HEK293T (cell line): Measurements from ENCODE around the gene NFIX.

Experiments used
- CTCF ChIA-PET: fragments of 350-600 bp; formaldehyde crosslinking; extraction: SDS; loops from one replicate; lab custom pipeline; 2021; ENCODE audit warnings: antibody characterized with exemption, inconsistent platforms; lab: Yijun Ruan, JAX
- POLR2A ChIA-PET: fragments of 350-600 bp; formaldehyde crosslinking; extraction: SDS; loops from one replicate; lab custom pipeline; 2020; ENCODE audit warnings: antibody characterized with exemption, inconsistent platforms; lab: Yijun Ruan, JAX
- DNase-seq: peaks from one replicate; pipeline ENCODE4 v3.0.0; 2012; ENCODE audit warnings: mixed read lengths; ENCODE audit errors: extremely low spot score
- ARNT ChIP-seq: fragments of 450-650 bp; IDR thresholded peaks from 2 replicates; pipeline ENCODE4 v1.6.1; 2017; ENCODE audit warnings: mild to moderate bottlenecking
- BHLHE40 ChIP-seq: fragments of 450-650 bp; IDR thresholded peaks from 2 replicates; pipeline ENCODE4 v1.6.1; 2016; ENCODE audit warnings: mild to moderate bottlenecking, moderate library complexity, borderline replicate concordance
- CTBP1 ChIP-seq: fragments of 450-650 bp; IDR thresholded peaks from 2 replicates; pipeline ENCODE4 v1.6.1; 2016; ENCODE audit warnings: borderline replicate concordance
- ELF4 ChIP-seq: fragments of 450-650 bp; IDR thresholded peaks from 2 replicates; pipeline ENCODE4 v1.6.1; 2017; ENCODE audit warnings: antibody characterized with exemption
- FOXA1 ChIP-seq: fragments of 450-650 bp; IDR thresholded peaks from 2 replicates; pipeline ENCODE4 v1.6.1; 2016; ENCODE audit warnings: mild to moderate bottlenecking
- FOXK2 ChIP-seq: fragments of 450-650 bp; IDR thresholded peaks from 2 replicates; pipeline ENCODE4 v1.6.1; 2016; ENCODE audit warnings: mild to moderate bottlenecking
- FOXM1 ChIP-seq: fragments of 450-650 bp; IDR thresholded peaks from 2 replicates; pipeline ENCODE4 v1.6.1; 2017; ENCODE audit warnings: mild to moderate bottlenecking, borderline replicate concordance
- HDGF ChIP-seq: fragments of 450-650 bp; IDR thresholded peaks from 2 replicates; pipeline ENCODE4 v1.6.1; 2017; ENCODE audit warnings: antibody characterized with exemption, borderline replicate concordance
- L3MBTL2 ChIP-seq: fragments of 450-650 bp; conservative IDR thresholded peaks from 2 replicates; pipeline ENCODE4 v1.6.1; 2016; ENCODE audit warnings: mild to moderate bottlenecking
- LEF1 ChIP-seq: fragments of 450-650 bp; IDR thresholded peaks from 2 replicates; pipeline ENCODE4 v1.6.1; 2017; ENCODE audit warnings: mild to moderate bottlenecking, borderline replicate concordance
- NFRKB ChIP-seq: fragments of 450-650 bp; IDR thresholded peaks from 2 replicates; pipeline ENCODE4 v1.6.1; 2016; ENCODE audit warnings: mild to moderate bottlenecking, moderate library complexity
- PKNOX1 ChIP-seq: fragments of 450-650 bp; IDR thresholded peaks from 2 replicates; pipeline ENCODE4 v1.6.1; 2016
- SP1 ChIP-seq: fragments of 450-650 bp; IDR thresholded peaks from 2 replicates; pipeline ENCODE4 v1.6.1; 2017
- SUZ12 ChIP-seq: fragments of 450-650 bp; IDR thresholded peaks from 2 replicates; pipeline ENCODE4 v1.6.1; 2016; ENCODE audit warnings: mild to moderate bottlenecking
- TARDBP ChIP-seq: fragments of 450-650 bp; IDR thresholded peaks from 2 replicates; pipeline ENCODE4 v1.6.1; 2016
- ZNF384 ChIP-seq: fragments of 450-650 bp; IDR thresholded peaks from 2 replicates; pipeline ENCODE4 v1.6.1; 2016

Gene NFIX

DNA sequence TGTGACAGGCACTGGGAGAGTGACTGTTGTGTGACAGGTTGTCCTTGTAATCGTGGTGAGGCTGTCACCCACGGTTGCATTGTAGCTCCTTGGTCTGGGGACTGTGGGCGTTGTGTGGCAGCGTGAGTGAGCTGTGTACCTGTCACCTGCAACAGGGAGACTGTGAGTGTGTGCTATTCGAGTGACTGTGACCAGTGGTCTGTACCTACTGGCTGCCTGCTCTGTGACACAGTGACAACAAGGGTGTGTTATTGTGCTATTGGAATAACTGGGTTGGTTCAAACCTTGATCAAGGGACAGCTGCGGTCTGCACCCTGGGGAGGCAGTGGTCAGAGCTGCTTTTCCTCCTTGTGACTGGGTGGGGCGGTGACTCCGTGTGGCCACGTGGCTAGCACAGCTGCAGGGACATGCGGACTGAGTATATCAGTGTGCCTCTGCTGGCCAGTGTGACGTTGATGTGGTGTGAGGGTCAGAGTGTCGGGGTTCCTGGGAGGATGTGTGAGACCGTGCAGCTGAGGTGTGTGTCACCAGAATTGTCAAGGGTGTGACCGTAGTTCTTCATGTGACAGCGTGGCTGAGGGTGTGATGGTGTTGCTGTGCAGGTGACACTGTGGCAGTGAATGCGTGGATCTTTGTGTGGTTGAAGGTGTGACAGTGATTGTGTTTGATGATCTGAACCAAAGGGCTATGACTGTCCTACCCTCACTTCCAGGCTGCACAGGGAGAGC is 10.1 kb upstream of the NFIX start:
- no peak for DNase-seq
- ChIA-PET POLR2A (interaction anchor here (0.7 to 1.3 kb wide), 3 partner anchors 48 to 107 kb away, joined by 3 read pairs; no protein-coding TSS in a partner anchor), CTCF (interaction anchor here (0.6 to 1.2 kb wide), 6 partner anchors 20 to 149 kb away, joined by 3 to 8 read pairs (median 3); no protein-coding TSS in a partner anchor)
- no peak for TF ChIP-seq SUZ12
- TF ChIP-seq CTBP1 = no peak
- no peak for TF ChIP-seq ARNT
- no peak for TF ChIP-seq PKNOX1
- TF ChIP-seq LEF1 = no peak
- TF ChIP-seq BHLHE40 = no peak
- TF ChIP-seq FOXK2 = no peak
- no peak for TF ChIP-seq L3MBTL2
- no peak for TF ChIP-seq FOXA1
- TF ChIP-seq TARDBP = no peak
- no peak for TF ChIP-seq HDGF

GRCh38 chr19:12986726-12987125 is 8.5 kb upstream of the NFIX start:
- ChIA-PET POLR2A (no interaction called here), CTCF (interaction anchor here (0.5 kb wide), 1 partner anchor 67 kb away, joined by 3 read pairs; no protein-coding TSS in a partner anchor)
- DNase-seq = no peak
- no peak for TF ChIP-seq BHLHE40
- no peak for TF ChIP-seq SUZ12
- no peak for TF ChIP-seq ELF4
- TF ChIP-seq SP1 = no peak
- no peak for TF ChIP-seq L3MBTL2
- TF ChIP-seq PKNOX1 = no peak
- TF ChIP-seq ZNF384 = no peak
- TF ChIP-seq CTBP1 = no peak

DNA sequence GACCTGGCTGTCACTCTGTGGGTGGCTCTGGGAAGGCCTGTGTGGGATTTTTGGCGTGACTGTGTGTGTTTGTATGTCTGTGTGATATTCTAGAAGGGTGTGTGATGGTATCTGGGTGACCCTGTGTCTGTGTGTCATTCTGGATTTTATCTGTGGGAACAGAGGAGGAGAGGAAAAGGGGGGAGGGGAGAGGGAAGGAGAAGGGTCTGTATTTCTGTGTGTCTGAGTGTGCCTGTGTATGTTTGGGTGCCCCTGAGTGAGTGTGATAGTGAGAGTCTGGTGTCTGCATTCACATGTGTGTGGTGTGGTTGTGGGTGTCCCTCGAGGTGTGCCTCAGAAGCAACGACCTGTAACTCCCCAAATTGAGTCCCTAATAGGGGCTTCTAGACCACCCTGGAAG is 8.1 kb upstream of the NFIX start:
- CTCF ChIA-PET = no interaction called here
- no peak for TF ChIP-seq LEF1
- TF ChIP-seq TARDBP = no peak
- TF ChIP-seq HDGF = no peak
- TF ChIP-seq FOXK2 = no peak
- no peak for TF ChIP-seq PKNOX1
- TF ChIP-seq ELF4 = no peak
- TF ChIP-seq L3MBTL2 = no peak
- TF ChIP-seq BHLHE40 = no peak
- no peak for TF ChIP-seq NFRKB
- TF ChIP-seq SUZ12 = no peak
- no peak for TF ChIP-seq FOXA1
- no peak for TF ChIP-seq ARNT
- TF ChIP-seq SP1 = no peak
- no peak for TF ChIP-seq CTBP1
- no peak for TF ChIP-seq FOXM1
- no peak for TF ChIP-seq ZNF384
- POLR2A ChIA-PET = no interaction called here
- no peak for DNase-seq

DNA sequence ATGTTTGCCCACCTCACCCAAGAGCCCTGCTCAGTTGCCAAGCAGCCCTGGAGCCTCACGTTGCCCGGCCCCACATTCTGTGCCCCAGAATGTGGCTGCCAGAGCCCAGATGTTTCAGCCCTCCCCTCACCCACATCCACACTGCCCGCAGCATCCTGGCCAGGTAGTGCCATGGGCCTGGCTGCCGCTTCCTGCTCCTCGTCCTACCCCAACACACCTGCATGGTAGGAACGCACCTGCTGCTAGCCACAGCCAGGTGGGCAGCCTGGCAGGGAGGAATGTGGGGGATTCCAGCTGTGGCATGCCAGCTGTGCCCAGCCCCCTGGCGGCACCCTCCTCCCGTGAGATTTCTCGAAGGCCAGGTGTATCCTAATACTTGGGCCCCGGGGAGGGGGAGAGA is 7.5 kb upstream of the NFIX start:
- no peak for DNase-seq
- ChIA-PET CTCF (no interaction called here), POLR2A (no interaction called here)
- TF ChIP-seq SUZ12 = no peak
- TF ChIP-seq CTBP1 = no peak
- no peak for TF ChIP-seq NFRKB
- TF ChIP-seq ARNT = no peak
- TF ChIP-seq SP1 = no peak
- TF ChIP-seq LEF1 = no peak
- no peak for TF ChIP-seq L3MBTL2
- no peak for TF ChIP-seq ELF4
- no peak for TF ChIP-seq BHLHE40
- TF ChIP-seq ZNF384 = no peak
- no peak for TF ChIP-seq FOXK2
- TF ChIP-seq FOXA1 = no peak
- no peak for TF ChIP-seq PKNOX1
- TF ChIP-seq TARDBP = no peak
- TF ChIP-seq FOXM1 = no peak
- no peak for TF ChIP-seq HDGF

GRCh38 chr19:12990431-12990830 is 4.8 kb upstream of the NFIX start:
- ChIA-PET POLR2A (no interaction called here), CTCF (no interaction called here)
- DNase-seq = no peak
- TF ChIP-seq BHLHE40 = no peak
- no peak for TF ChIP-seq TARDBP
- TF ChIP-seq SP1 = no peak

GRCh38 chr19:12990853-12991252 is 4.4 kb upstream of the NFIX start:
- TF ChIP-seq NFRKB (no peak), SP1 (no peak), ZNF384 (no peak), L3MBTL2 (no peak), FOXA1 (no peak)
- ChIA-PET CTCF (no interaction called here), POLR2A (no interaction called here)
- no peak for DNase-seq
